Kidney epithelial cell (primary cell): ENCODE results near the gene MKX. TPM values are rescaled to one million over a fixed set of nuclear protein-coding genes. Genes with fewer than 3 reads are reported as not detected.

Experiments used
- DNase-seq: peaks from one replicate; pipeline ENCODE4 v3.0.0-alpha.2; 2010; ENCODE audit warnings: low read depth
- H3K27me3 ChIP-seq: 2 replicates; pipeline ENCODE4 v1.6.0; 2011; ENCODE audit warnings: low read length; ENCODE audit not compliant: control insufficient read depth, insufficient read depth
- H3K36me3 ChIP-seq: 2 replicates; pipeline ENCODE4 v1.5.1; 2011; ENCODE audit warnings: low read length; ENCODE audit not compliant: control insufficient read depth, insufficient read depth
- H3K4me3 ChIP-seq: 2 replicates; pipeline ENCODE4 v1.5.1; 2011; ENCODE audit warnings: low read depth, mild to moderate bottlenecking, control low read depth, low read length
- CTCF ChIP-seq: IDR thresholded peaks from 2 replicates; pipeline ENCODE4 v1.5.1; 2011; ENCODE audit warnings: mild to moderate bottlenecking, moderate library complexity, low read length, control low read depth, inconsistent platforms; ENCODE audit not compliant: insufficient read depth, poor library complexity, severe bottlenecking
- total RNA-seq: library from RNA; depleted of rRNA; stranded (reverse); fragments of >200 nt; gene quantifications from 2 replicates; pipeline ENCODE4 v1.2.3, GENCODE V29; 2015

MKX gene
- 3.2 TPM in 2 replicates for total RNA-seq

- TF ChIP-seq CTCF: no peak
- no peak for DNase-seq
- Histone ChIP-seq H3K27me3 (peaks cover 64% of the 10 kb centered on the region), H3K36me3 (no peaks in the 10 kb centered on the region), H3K4me3 (peak within 1 kb of the TSS; percentile 33)
Measured at GRCh38 chr10:27745732-27746396, at the start of gene MKX. Gene MKX (minus strand): TSS chr10:27745819. CDS start chr10:27743415, 2,404 bp downstream.

GRCh38 chr10:27794157-27794556 is 48.5 kb upstream of the MKX start:
- DNase-seq: no peak
- no peaks in the 10 kb centered on the region for H3K36me3 ChIP-seq
- no peak overlapping the region for H3K4me3 ChIP-seq
- peak; percentile 9 for TF ChIP-seq CTCF
- H3K27me3 ChIP-seq: no peaks in the 10 kb centered on the region

- TF ChIP-seq CTCF: no peak
- Histone ChIP-seq H3K4me3 (no peak overlapping the region), H3K36me3 (no peaks in the 10 kb centered on the region), H3K27me3 (no peaks in the 10 kb centered on the region)
- DNase-seq: no peak
Measured at GRCh38 chr10:27792216-27792615, 46.6 kb upstream of the MKX start.

DNA sequence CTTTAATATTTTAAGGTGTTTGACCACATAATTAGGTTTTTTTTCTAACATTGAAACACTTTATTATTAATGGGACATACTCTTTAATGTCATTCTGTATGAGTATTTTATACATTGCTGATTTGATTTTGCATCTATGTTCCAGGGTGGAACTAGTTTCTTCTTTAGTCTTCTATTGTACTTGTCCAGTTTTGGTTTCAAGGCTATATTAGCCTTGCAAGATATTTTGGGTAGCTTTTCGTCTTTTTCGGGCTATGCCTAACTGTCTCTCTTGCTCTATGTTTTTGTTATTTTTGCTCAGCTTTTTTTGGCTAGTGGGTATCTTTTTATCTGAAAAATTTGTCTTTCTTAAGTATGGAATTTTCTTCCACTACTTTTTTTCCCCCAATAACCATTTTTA is 38.7 kb upstream of the MKX start:
- no peak for TF ChIP-seq CTCF
- Histone ChIP-seq H3K4me3 (no peak overlapping the region), H3K27me3 (no peaks in the 10 kb centered on the region), H3K36me3 (no peaks in the 10 kb centered on the region)
- no peak for DNase-seq

DNA sequence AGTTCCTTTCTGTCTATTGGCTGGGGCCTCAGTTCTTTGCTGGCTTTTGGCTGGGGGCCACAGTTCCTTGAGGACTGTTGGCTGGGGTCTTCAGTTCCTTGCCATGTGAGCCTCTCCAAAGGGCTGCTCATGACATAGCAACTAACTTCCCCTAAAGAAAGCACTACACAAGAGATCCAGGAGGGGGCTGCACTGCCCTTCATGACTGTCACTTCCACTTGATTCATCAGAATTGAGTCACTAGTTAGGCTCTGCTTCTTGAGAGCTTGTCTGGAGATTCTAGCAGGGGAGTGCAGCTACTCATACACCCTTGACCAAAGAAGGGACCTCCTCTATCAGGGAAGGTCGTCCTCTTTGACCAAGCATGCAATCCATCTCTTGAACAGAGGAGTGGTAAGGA is 38.0 kb upstream of the MKX start:
- no peaks in the 10 kb centered on the region for H3K36me3 ChIP-seq
- H3K27me3 ChIP-seq: no peaks in the 10 kb centered on the region
- H3K4me3 ChIP-seq: no peak overlapping the region
- peak; percentile 58 for TF ChIP-seq CTCF
- DNase-seq: peak; percentile 26

DNA sequence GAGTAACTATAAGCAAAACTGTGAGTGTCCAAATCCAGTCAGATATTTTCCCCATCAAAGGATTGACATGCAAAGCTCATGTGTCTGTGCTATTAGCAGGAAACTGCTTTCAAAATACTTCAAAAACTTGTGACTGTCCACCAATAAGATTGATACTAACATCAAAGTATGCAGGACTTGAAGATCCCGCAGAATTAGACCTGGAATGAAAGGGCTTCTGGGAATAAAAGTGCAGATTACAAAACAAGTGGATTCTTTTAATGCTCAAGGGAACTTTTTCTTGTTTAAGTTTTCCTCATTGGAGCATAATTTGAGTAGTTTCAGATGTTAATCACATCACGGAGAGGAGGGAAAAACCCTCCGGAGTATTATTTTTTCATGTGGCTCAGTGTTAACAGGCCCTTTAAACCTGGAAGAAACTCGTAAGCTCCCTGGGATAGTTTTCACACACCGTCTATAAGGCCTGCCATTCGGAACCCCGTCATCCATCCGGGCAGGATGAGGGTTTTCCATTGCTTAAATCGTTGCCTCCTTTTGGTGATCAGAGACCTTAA is 33.9 kb upstream of the MKX start:
- no peak for DNase-seq
- Histone ChIP-seq H3K36me3 (no peaks in the 10 kb centered on the region), H3K27me3 (no peaks in the 10 kb centered on the region), H3K4me3 (no peak overlapping the region)
- no peak for TF ChIP-seq CTCF
